NB4 (cell line): Measurements from ENCODE around the gene LIN7B.

Experiments used
- CTCF ChIP-seq: IDR thresholded peaks from one replicate; pipeline ENCODE4 v1.5.1; 2012; ENCODE audit warnings: low read depth, low read length
- MAX ChIP-seq: IDR thresholded peaks from 2 replicates; pipeline ENCODE4 v1.6.1; 2011; ENCODE audit warnings: low read depth, low read length
- MYC ChIP-seq: IDR thresholded peaks from 2 replicates; pipeline ENCODE4 v1.6.1; 2011; ENCODE audit warnings: low read depth, low read length
- POLR2A ChIP-seq: IDR thresholded peaks from 2 replicates; pipeline ENCODE4 v1.6.1; 2011; ENCODE audit warnings: mild to moderate bottlenecking; ENCODE audit not compliant: insufficient read length; ENCODE audit errors: extremely low read depth

DNA sequence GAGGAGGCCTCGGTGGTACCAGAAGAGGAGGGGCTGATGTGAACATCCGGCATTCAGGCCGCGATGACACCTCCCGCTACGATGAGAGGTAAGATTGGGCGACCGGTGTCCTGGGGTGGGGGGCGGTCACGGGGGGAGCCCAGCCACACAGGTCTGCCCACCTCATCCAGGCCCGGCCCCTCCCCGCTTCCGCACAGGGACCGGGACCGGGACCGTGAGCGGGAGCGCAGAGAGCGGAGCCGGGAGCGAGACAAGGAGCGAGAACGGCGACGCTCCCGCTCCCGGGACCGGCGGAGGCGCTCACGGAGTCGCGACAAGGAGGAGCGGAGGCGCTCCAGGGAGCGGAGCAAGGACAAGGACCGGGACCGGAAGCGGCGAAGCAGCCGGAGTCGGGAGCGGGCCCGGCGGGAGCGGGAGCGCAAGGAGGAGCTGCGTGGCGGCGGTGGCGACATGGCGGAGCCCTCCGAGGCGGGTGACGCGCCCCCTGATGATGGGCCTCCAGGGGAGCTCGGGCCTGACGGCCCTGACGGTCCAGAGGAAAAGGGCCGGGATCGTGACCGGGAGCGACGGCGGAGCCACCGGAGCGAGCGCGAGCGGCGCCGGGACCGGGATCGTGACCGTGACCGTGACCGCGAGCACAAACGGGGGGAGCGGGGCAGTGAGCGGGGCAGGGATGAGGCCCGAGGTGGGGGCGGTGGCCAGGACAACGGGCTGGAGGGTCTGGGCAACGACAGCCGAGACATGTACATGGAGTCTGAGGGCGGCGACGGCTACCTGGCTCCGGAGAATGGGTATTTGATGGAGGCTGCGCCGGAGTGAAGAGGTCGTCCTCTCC lies 6.3 kb upstream of the LIN7B start:
- TF ChIP-seq POLR2A = no peak
- TF ChIP-seq CTCF = no peak
- no peak for TF ChIP-seq MAX
- TF ChIP-seq MYC = no peak
